ENCODE measurements around the gene FGD5.
"Not testable (repeated sequence)": the region's sequence is repeated elsewhere in the genome, so short reads cannot be mapped to it uniquely, and the experiment has no call there.

Gene FGD5

GRCh38 chr3:14805961-14806537 lies 12.7 kb upstream of the FGD5 start:
- TF ChIP-seq CTCF (IDR thresholded peaks at IDR 0.05; ENCODE audit: low read depth, low read length): no peak
- DNase-seq (ENCODE audit: low read depth in 2 of 2): no peak

GRCh38 chr3:14806641-14807263 lies 12.0 kb upstream of the FGD5 start:
- peak; percentile 22 to 28 for DNase-seq (ENCODE audit: low read depth in 2 of 2)
- H3K4me3 ChIP-seq (replicated peaks in 1 of 2; ENCODE audit: low read depth in 2 of 2, low read length in 2 of 2): no peak overlapping the region
- TF ChIP-seq CTCF (IDR thresholded peaks at IDR 0.05; ENCODE audit: low read depth, low read length): no peak

More at GRCh38 chr3:14805961-14806537, 12.7 kb upstream of the FGD5 start:
- no peak overlapping the region for H3K4me3 ChIP-seq (replicated peaks in 1 of 2; ENCODE audit: low read depth in 2 of 2, low read length in 2 of 2)

- no peak for TF ChIP-seq CTCF (IDR thresholded peaks at IDR 0.05; ENCODE audit: low read depth, low read length)
- H3K4me3 ChIP-seq (replicated peaks in 1 of 2; ENCODE audit: low read depth in 2 of 2, low read length in 2 of 2): no peak overlapping the region
- no peak for DNase-seq (ENCODE audit: low read depth in 2 of 2)
These were observed 10.7 kb upstream of the FGD5 start for GRCh38 chr3:14808025-14808424.

- TF ChIP-seq CTCF (IDR thresholded peaks at IDR 0.05; ENCODE audit: low read depth, low read length): no peak
- no peak for DNase-seq (ENCODE audit: low read depth in 2 of 2)
- H3K4me3 ChIP-seq (replicated peaks in 1 of 2; ENCODE audit: low read depth in 2 of 2, low read length in 2 of 2): no peak overlapping the region
These were observed 10.1 kb upstream of the FGD5 start for GRCh38 chr3:14808502-14809266.

GRCh38 chr3:14809611-14810010 lies 9.2 kb upstream of the FGD5 start:
- H3K4me3 ChIP-seq (replicated peaks in 1 of 2; ENCODE audit: low read depth in 2 of 2, low read length in 2 of 2); DNase-seq (ENCODE audit: low read depth in 2 of 2): not testable (repeated sequence)

GRCh38 chr3:14810070-14810791 lies 8.5 kb upstream of the FGD5 start:
- peak in 1 of 2 donors; percentile 37 for DNase-seq (ENCODE audit: low read depth in 2 of 2)

More at GRCh38 chr3:14810070-14810791, 8.5 kb upstream of the FGD5 start:
- no peak for TF ChIP-seq CTCF (IDR thresholded peaks at IDR 0.05; ENCODE audit: low read depth, low read length)
- H3K4me3 ChIP-seq (replicated peaks in 1 of 2; ENCODE audit: low read depth in 2 of 2, low read length in 2 of 2): peak overlapping the region in 1 of 2 donors; percentile 28
